ENCODE measurements around the gene JAG1.

GRCh38 chr20:10618611-10619245 lies 55.1 kb downstream of the JAG1 start:
- TF ChIP-seq CTCF (optimal IDR thresholded peaks at IDR 0.05 in 1 of 3, IDR thresholded peaks at IDR 0.05 in 1 of 3, conservative IDR thresholded peaks at IDR 0.05 in 1 of 3; ENCODE audit: extremely low read depth in 1 of 3, insufficient read depth in 2 of 3, low read length in 3 of 3), result no peak
- TF ChIP-seq EZH2 (IDR thresholded peaks at IDR 0.05; ENCODE audit: low read length), result no peak
